ENCODE data around the gene FBXO21.

DNA sequence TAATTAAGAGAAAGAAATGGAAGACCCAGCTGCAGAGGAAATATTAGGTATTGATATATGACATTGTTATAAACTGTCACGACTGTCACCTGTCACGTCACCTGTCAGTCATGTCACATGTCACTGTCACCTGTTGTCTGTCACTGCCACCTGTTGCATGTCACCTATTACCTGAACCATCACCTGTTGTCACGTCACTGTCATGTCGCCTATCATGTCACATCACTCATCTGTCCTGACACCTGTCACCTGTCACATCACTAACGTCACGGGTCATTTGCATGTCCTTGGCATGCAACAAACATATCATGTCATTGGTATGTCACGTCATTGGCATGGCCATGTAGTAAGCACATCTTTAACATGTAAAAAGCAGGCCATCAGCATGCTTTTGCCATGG lies 64.5 kb downstream of the FBXO21 start:
- TF ChIP-seq POLR2A (IDR thresholded peaks at IDR 0.05) (no peak), POLR2AphosphoS5 (IDR thresholded peaks at IDR 0.05) (no peak)
